GM12874 (cell line): ENCODE measurements around the gene CHD9.

Source experiments
- CTCF ChIP-seq: IDR thresholded peaks from 2 replicates; pipeline ENCODE4 v1.5.1; 2011; ENCODE audit warnings: low read depth, mild to moderate bottlenecking, control low read depth, low read length, moderate library complexity; ENCODE audit not compliant: insufficient read depth

The CHD9 gene

GRCh38 chr16:53094013-53094630 lies 39.3 kb downstream of the CHD9 start:
- no peak for TF ChIP-seq CTCF

GRCh38 chr16:53097190-53097589 lies 42.4 kb downstream of the CHD9 start:
- no peak for TF ChIP-seq CTCF

- TF ChIP-seq CTCF, result no peak
These were observed 43.9 kb downstream of the CHD9 start for GRCh38 chr16:53098526-53099317.

GRCh38 chr16:53099318-53100130 lies 44.7 kb downstream of the CHD9 start:
- no peak for TF ChIP-seq CTCF

GRCh38 chr16:53100131-53100748 lies 45.4 kb downstream of the CHD9 start:
- TF ChIP-seq CTCF, result no peak

GRCh38 chr16:53100889-53101288 lies 46.1 kb downstream of the CHD9 start:
- no peak for TF ChIP-seq CTCF

GRCh38 chr16:53103811-53104210 lies 49.0 kb downstream of the CHD9 start:
- TF ChIP-seq CTCF, result no peak
